C4-2B (cell line): ENCODE results near the gene MT1F.

Experiments used
- H3K27ac ChIP-seq: fragments of 450-650 bp; 2 replicates; pipeline ENCODE4 v1.5.1; 2017
- ZFX ChIP-seq: fragments of 450-650 bp; IDR thresholded peaks from 2 replicates; pipeline ENCODE4 v1.6.1; 2017
- TF ChIP-seq, protein P1 (sequence below): fragments of 450-650 bp; conservative IDR thresholded peaks from 2 replicates; pipeline ENCODE4 v1.5.1; 2017; ENCODE audit warnings: mild to moderate bottlenecking

MT1F gene

DNA sequence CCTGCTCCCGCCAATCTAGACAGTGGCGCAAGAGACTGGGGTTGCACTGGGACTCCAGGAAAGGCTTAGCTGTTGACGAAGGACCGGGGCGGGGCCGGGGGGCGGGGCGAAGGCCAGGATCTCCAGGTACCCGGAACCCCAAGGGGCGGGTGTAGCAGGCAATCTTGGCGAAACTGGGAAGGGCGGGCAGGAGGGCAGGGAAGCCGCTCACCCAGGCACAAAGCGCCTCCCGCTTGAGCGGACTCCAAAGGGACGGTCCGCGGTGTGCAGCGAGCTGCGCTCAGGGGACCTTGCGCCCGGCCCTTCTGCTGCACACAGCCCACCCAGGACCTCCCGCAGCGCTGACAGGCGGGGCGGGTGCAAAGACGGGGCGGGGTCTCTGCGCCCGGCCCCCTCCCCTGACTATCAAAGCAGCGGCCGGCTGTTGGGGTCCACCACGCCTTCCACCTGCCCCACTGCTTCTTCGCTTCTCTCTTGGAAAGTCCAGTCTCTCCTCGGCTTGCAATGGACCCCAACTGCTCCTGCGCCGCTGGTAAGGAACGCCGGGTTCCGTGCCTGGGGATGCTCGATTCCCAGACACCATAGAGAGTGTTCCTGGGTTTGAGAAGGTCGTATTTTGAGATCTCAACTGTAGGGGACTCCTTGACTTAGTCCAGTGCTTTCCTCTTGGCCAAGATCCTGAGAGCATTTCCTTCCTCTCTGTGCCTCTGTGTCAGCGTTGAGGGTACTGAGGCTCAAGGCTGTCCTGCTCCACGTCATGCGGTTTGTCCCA is at the start of gene MT1F:
Gene MT1F, plus strand, starts transcription at position 405 of the 772 bp plus-strand sequence. Its CDS starts 100 bp downstream, at position 505.
- peak within 1 kb of the TSS; percentile 46 for H3K27ac ChIP-seq
- TF ChIP-seq, protein P1, sequence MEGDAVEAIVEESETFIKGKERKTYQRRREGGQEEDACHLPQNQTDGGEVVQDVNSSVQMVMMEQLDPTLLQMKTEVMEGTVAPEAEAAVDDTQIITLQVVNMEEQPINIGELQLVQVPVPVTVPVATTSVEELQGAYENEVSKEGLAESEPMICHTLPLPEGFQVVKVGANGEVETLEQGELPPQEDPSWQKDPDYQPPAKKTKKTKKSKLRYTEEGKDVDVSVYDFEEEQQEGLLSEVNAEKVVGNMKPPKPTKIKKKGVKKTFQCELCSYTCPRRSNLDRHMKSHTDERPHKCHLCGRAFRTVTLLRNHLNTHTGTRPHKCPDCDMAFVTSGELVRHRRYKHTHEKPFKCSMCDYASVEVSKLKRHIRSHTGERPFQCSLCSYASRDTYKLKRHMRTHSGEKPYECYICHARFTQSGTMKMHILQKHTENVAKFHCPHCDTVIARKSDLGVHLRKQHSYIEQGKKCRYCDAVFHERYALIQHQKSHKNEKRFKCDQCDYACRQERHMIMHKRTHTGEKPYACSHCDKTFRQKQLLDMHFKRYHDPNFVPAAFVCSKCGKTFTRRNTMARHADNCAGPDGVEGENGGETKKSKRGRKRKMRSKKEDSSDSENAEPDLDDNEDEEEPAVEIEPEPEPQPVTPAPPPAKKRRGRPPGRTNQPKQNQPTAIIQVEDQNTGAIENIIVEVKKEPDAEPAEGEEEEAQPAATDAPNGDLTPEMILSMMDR: no peak
- TF ChIP-seq ZFX: no peak

DNA sequence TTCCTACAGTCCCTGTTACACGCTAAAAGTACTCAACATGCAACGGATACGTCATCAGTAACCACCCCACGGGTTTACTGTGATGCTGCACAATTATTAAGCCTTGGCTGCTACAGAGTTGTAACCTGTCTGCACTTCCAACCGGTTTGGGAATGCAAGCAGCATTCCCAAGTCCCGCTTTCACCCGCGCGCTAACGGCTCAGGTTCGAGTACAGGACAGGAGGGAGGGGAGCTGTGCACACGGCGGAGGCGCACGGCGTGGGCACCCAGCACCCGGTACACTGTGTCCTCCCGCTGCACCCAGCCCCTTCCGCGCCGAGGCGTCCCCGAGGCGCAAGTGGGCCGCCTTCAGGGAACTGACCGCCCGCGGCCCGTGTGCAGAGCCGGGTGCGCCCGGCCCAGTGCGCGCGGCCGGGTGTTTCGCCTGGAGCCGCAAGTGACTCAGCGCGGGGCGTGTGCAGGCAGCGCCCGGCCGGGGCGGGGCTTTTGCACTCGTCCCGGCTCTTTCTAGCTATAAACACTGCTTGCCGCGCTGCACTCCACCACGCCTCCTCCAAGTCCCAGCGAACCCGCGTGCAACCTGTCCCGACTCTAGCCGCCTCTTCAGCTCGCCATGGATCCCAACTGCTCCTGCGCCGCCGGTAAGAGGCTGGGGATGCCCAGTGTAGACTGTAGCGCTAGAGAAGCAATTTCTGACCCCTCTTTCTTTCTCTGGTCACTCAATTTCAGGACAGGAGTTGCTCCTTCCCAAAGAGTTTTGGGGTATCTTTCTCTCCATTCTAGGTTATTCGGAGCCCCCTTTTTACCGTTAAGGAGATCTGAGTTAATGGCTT is 49.5 kb upstream of the MT1F start, which contains the start of gene MT2A:
Gene MT2A, plus strand, starts transcription at position 542 of the 833 bp plus-strand sequence. Its CDS starts 72 bp downstream, at position 614.
- H3K27ac ChIP-seq: peak within 1 kb of the TSS; percentile 79
- TF ChIP-seq, protein P1: no peak
- TF ChIP-seq ZFX: no peak

DNA sequence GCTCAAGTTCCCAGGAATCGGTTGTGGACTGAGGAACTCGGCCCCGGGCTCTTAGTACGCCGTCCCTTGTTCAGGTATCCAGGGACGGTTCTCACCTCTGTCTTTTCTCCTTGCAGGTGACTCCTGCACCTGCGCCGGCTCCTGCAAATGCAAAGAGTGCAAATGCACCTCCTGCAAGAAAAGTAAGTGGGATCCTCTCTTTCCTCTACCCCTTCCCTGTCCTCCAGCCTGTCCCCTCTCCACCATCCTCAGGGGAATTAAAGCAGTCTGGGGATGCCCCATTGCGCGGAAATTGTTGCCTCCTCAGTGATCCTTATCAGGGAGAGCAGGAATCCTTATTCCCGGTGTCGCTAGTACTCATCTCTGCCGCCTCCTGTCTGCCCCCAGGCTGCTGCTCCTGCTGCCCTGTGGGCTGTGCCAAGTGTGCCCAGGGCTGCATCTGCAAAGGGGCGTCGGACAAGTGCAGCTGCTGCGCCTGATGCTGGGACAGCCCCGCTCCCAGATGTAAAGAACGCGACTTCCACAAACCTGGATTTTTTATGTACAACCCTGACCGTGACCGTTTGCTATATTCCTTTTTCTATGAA is 48.8 kb upstream of the MT1F start:
- TF ChIP-seq, protein P1: no peak; the same call in 1 of the 2 replicates
- no peak for TF ChIP-seq ZFX
- peak overlapping the region; percentile 79 for H3K27ac ChIP-seq

DNA sequence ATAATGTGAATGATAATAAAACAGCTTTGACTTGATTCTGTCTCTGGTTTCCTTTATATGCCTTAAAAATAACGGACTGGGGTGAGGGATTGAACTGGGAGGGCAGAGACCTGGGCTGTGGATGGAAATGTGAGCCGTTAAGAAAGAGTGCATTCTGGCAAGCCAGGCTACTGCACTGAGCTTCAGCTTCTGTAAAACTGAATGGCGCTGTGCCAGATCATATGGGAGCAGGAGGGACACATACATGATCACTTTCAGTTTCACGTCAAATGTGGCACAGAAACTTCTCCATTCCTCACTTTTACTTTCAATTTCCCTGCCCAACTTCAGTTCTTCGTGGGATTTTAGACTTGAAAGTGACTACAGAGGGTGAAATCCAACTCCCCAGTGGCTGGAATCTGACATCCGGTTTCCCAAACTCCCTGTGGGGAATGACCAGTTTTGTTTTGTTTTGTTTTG is 48.3 kb upstream of the MT1F start:
- TF ChIP-seq, protein P1: no peak
- TF ChIP-seq ZFX: no peak
- peak overlapping the region; percentile 79 for H3K27ac ChIP-seq

DNA sequence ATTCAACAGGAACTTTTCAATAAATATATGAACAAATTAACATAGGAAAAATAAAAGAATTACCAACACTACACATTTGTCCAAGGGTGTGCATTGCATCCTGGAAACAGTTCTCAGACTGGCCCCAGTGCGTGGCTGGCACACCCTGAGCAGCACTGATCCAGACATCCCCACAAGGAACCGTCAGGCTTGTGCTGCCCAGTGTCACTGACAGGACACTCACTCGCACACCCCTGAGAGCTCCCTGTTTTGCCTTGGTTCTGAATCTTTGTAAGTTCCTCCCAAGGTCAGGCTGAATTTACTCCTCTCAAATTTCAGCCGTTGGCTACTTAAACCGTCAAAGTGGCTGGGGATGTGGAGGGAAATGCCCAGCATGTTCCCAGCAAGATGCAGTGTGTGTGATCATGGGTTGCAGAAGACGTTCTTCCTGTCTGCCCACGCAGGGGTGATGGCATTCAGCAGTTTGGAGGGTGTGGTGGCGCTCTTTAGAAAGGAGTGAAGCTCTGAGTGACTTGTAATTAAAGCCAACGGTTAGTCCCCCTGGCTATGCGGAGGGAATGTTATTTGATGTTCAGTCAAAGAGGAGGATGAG is 47.6 kb upstream of the MT1F start:
- peak overlapping the region; percentile 79 for H3K27ac ChIP-seq
- no peak for TF ChIP-seq ZFX
- TF ChIP-seq, protein P1: no peak

DNA sequence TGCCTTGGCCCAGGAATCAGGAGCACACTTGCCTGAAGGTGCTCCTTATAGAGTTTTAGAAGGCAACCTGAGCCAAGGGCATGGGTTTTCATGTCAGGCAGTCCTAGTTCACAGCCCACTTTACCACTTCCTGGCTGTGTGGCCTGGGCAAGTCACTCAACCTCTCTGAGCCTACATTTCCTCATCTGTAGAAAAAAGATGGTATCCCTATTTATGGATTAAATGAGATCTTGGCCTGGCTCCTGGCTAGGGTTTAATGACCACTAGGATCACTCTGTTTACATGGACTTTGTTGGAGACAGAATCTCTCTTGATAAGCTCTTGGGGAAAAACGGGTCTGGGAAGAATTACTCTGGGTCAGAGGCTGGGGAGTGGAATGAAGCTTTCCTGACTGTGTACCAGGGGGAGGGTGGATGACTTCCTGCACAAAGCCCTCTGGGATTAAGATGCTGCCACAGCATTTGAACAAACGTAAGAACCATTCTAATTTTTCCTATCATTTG is 47.1 kb upstream of the MT1F start:
- TF ChIP-seq, protein P1: no peak
- no peak for TF ChIP-seq ZFX
- H3K27ac ChIP-seq: peak overlapping the region; percentile 79; the same call in 1 of the 2 replicates
